Trophoblast cell (in vitro differentiated cells and primary cell): Measurements from ENCODE around the gene ZNF57.
"Not testable (repeated sequence)": the region's sequence is repeated elsewhere in the genome, so short reads cannot be mapped to it uniquely, and the experiment has no call there.

Experiments used
- DNase-seq, 2 donors: peaks; one replicate each; pipeline ENCODE4 v3.0.0-alpha.2; 2016
- H2AFZ ChIP-seq: 2 replicates; pipeline ENCODE4 v1.6.1; 2013; ENCODE audit warnings: low read length, moderate library complexity, mild to moderate bottlenecking; ENCODE audit not compliant: insufficient read depth, poor library complexity
- H2AK5ac ChIP-seq: 2 replicates; pipeline ENCODE4 v1.6.1; 2013; ENCODE audit warnings: mild to moderate bottlenecking, low read length
- H2BK120ac ChIP-seq: 2 replicates; pipeline ENCODE4 v1.6.1; 2013; ENCODE audit warnings: low read length, mild to moderate bottlenecking, moderate library complexity; ENCODE audit not compliant: insufficient read depth, poor library complexity
- H2BK12ac ChIP-seq: 2 replicates; pipeline ENCODE4 v1.6.1; 2013; ENCODE audit warnings: mild to moderate bottlenecking, low read length, moderate library complexity
- H2BK5ac ChIP-seq: 2 replicates; pipeline ENCODE4 v1.6.1; 2013; ENCODE audit warnings: low read length, low read depth, moderate library complexity, mild to moderate bottlenecking; ENCODE audit not compliant: poor library complexity
- H3K14ac ChIP-seq: 2 replicates; pipeline ENCODE4 v1.6.1; 2013; ENCODE audit warnings: mild to moderate bottlenecking, low read length
- H3K18ac ChIP-seq: 2 replicates; pipeline ENCODE4 v1.6.1; 2013; ENCODE audit warnings: mild to moderate bottlenecking, low read length
- H3K23ac ChIP-seq: 2 replicates; pipeline ENCODE4 v1.6.1; 2013; ENCODE audit warnings: low read length
- H3K27ac ChIP-seq: 2 replicates; pipeline ENCODE4 v1.5.1; 2013; ENCODE audit warnings: low read depth, mild to moderate bottlenecking, inconsistent platforms, low read length, moderate library complexity
- H3K27me3 ChIP-seq: 2 replicates; pipeline ENCODE4 v1.6.1; 2013; ENCODE audit warnings: inconsistent platforms, mild to moderate bottlenecking, low read length, moderate library complexity; ENCODE audit not compliant: insufficient read depth
- H3K36me3 ChIP-seq, 2 experiments: 1 replicate in 1 of 2; 2 replicates in 1 of 2; pipeline ENCODE4 v1.6.1; 2013; ENCODE audit warnings: low read length in 2 of 2, mild to moderate bottlenecking in 2 of 2, moderate library complexity in 1 of 2; ENCODE audit not compliant: insufficient read depth in 2 of 2, control insufficient read depth in 1 of 2
- H3K4ac ChIP-seq: 2 replicates; pipeline ENCODE4 v1.6.1; 2013; ENCODE audit warnings: low read depth, mild to moderate bottlenecking, low read length, moderate library complexity
- H3K4me1 ChIP-seq, 2 experiments: 1 replicate in 1 of 2; 2 replicates in 1 of 2; pipeline ENCODE4 v1.6.1; 2013; ENCODE audit warnings: low read length in 2 of 2, mild to moderate bottlenecking in 2 of 2, moderate library complexity in 1 of 2; ENCODE audit not compliant: insufficient read depth in 2 of 2, control insufficient read depth in 1 of 2
- H3K4me2 ChIP-seq: 2 replicates; pipeline ENCODE4 v1.6.1; 2013; ENCODE audit warnings: inconsistent platforms, mild to moderate bottlenecking, low read length, moderate library complexity
- H3K4me3 ChIP-seq: 2 replicates; pipeline ENCODE4 v1.5.1; 2013; ENCODE audit warnings: mild to moderate bottlenecking, low read depth, low read length, inconsistent platforms
- H3K79me1 ChIP-seq: one replicate; pipeline ENCODE4 v1.6.1; 2013; ENCODE audit warnings: low read length
- H3K79me2 ChIP-seq: 2 replicates; pipeline ENCODE4 v1.6.1; 2013; ENCODE audit warnings: low read length, mild to moderate bottlenecking; ENCODE audit not compliant: control insufficient read depth, insufficient read depth, poor library complexity
- H3K9ac ChIP-seq: 2 replicates; pipeline ENCODE4 v1.6.1; 2013; ENCODE audit warnings: mild to moderate bottlenecking, low read length
- H3K9me3 ChIP-seq: 2 replicates; pipeline ENCODE4 v1.6.1; 2013; ENCODE audit warnings: low read depth, mild to moderate bottlenecking, control low read depth, inconsistent platforms, low read length; ENCODE audit not compliant: insufficient read depth
- H4K12ac ChIP-seq: 2 replicates; pipeline ENCODE4 v1.6.1; 2013; ENCODE audit warnings: low read depth, mild to moderate bottlenecking, low read length, moderate library complexity
- H4K8ac ChIP-seq: 2 replicates; pipeline ENCODE4 v1.6.1; 2013; ENCODE audit warnings: low read depth, mild to moderate bottlenecking, low read length, moderate library complexity
- H4K91ac ChIP-seq: one replicate; pipeline ENCODE4 v1.6.1; 2013; ENCODE audit warnings: low read depth, mild to moderate bottlenecking, low read length, moderate library complexity
- WGBS: extraction: QIAGEN DNeasy Blood & Tissue Kit; methylation state at CpG from one replicate; pipeline ENCODE4 v1.1.7; 2013; ENCODE audit warnings: missing lambda C conversion rate; ENCODE audit not compliant: insufficient read length, insufficient coverage; ENCODE audit errors: extremely low coverage; 5-methylcytosine and 5-hydroxymethylcytosine counted together

ZNF57 gene

GRCh38 chr19:2903326-2903725 lies 2.6 kb downstream of the ZNF57 start:
- H3K4me2 ChIP-seq, H3K23ac ChIP-seq, H3K4ac ChIP-seq, H3K18ac ChIP-seq, H3K4me1 ChIP-seq, H3K4me3 ChIP-seq, H2AFZ ChIP-seq, H4K8ac ChIP-seq, H3K79me1 ChIP-seq, H4K12ac ChIP-seq, H3K79me2 ChIP-seq, H2BK120ac ChIP-seq, H2BK5ac ChIP-seq, H2BK12ac ChIP-seq, H3K27ac ChIP-seq, H2AK5ac ChIP-seq, H3K14ac ChIP-seq, H3K36me3 ChIP-seq, H3K9me3 ChIP-seq, H3K27me3 ChIP-seq, H3K9ac ChIP-seq, H4K91ac ChIP-seq, DNase-seq: not testable (repeated sequence)
- no CpG with 5 or more reads among the region's 13 CpGs for WGBS

GRCh38 chr19:2905918-2906519 lies 5.3 kb downstream of the ZNF57 start:
- Histone ChIP-seq H3K23ac (no peak overlapping the region), H4K12ac (no peak overlapping the region), H3K27me3 (no peaks in the 10 kb centered on the region), H3K4me2 (no peak overlapping the region), H3K79me2 (peaks cover under 1% of the 10 kb centered on the region), H3K9ac (no peak overlapping the region), H2AK5ac (no peak overlapping the region), H4K91ac (no peak overlapping the region), H3K36me3 (no peaks in the 10 kb centered on the region), H2BK120ac (no peak overlapping the region), H3K18ac (no peak overlapping the region), H3K14ac (no peak overlapping the region), H3K4ac (no peak overlapping the region), H4K8ac (no peak overlapping the region), H3K79me1 (no peaks in the 10 kb centered on the region), H3K9me3 (no peaks in the 10 kb centered on the region), H3K4me1 (peaks cover 2% of the 10 kb centered on the region in 2 experiments), H2BK5ac (no peak overlapping the region), H2AFZ (no peak overlapping the region), H3K27ac (no peak overlapping the region), H3K4me3 (no peak overlapping the region), H2BK12ac (no peak overlapping the region)
- DNase-seq, result no peak
- no CpG with 5 or more reads among the region's 11 CpGs for WGBS

- no peak overlapping the region for H4K12ac ChIP-seq
- H3K4me2 ChIP-seq, result no peak overlapping the region
- no peaks in the 10 kb centered on the region for H3K79me1 ChIP-seq
- no peak overlapping the region for H3K23ac ChIP-seq
- no peak overlapping the region for H4K91ac ChIP-seq
- no peak overlapping the region for H3K4ac ChIP-seq
- no peak overlapping the region for H2BK5ac ChIP-seq
- H3K4me1 ChIP-seq, result peaks cover 0 to 2% of the 10 kb centered on the region in 2 experiments
- H3K9ac ChIP-seq, result no peak overlapping the region
- H3K4me3 ChIP-seq, result no peak overlapping the region
- H2BK12ac ChIP-seq, result no peak overlapping the region
- no peaks in the 10 kb centered on the region for H3K9me3 ChIP-seq
- H4K8ac ChIP-seq, result no peak overlapping the region
- no peak overlapping the region for H2AK5ac ChIP-seq
- no peak for DNase-seq
- no peak overlapping the region for H3K14ac ChIP-seq
- H3K79me2 ChIP-seq, result no peaks in the 10 kb centered on the region
- H3K27me3 ChIP-seq, result no peaks in the 10 kb centered on the region
- H3K36me3 ChIP-seq, result no peaks in the 10 kb centered on the region
- no peak overlapping the region for H3K18ac ChIP-seq
- no peak overlapping the region for H3K27ac ChIP-seq
- WGBS, result no CpG with 5 or more reads among the region's 20 CpGs
- H2AFZ ChIP-seq, result no peak overlapping the region
- H2BK120ac ChIP-seq, result no peak overlapping the region
These were observed 6.0 kb downstream of the ZNF57 start for GRCh38 chr19:2906631-2907195.

- Histone ChIP-seq H3K27me3 (no peaks in the 10 kb centered on the region), H3K4me2 (no peak overlapping the region), H4K12ac (no peak overlapping the region), H3K9me3 (peaks cover 5% of the 10 kb centered on the region), H3K4me3 (no peak overlapping the region), H2AFZ (no peak overlapping the region), H2BK12ac (no peak overlapping the region), H2BK5ac (no peak overlapping the region), H3K18ac (no peak overlapping the region), H3K79me2 (no peaks in the 10 kb centered on the region), H3K4me1 (peaks cover 0 to 2% of the 10 kb centered on the region in 2 experiments), H4K8ac (no peak overlapping the region), H3K79me1 (no peaks in the 10 kb centered on the region), H3K14ac (no peak overlapping the region), H3K23ac (no peak overlapping the region), H3K36me3 (peaks cover 5 to 9% of the 10 kb centered on the region in 2 experiments), H2BK120ac (no peak overlapping the region), H2AK5ac (no peak overlapping the region), H3K4ac (no peak overlapping the region), H4K91ac (no peak overlapping the region), H3K27ac (no peak overlapping the region), H3K9ac (no peak overlapping the region)
- DNase-seq, result no peak
- no CpG with 5 or more reads among the region's 5 CpGs for WGBS
These were observed 11.6 kb downstream of the ZNF57 start for GRCh38 chr19:2912306-2912705.
